Right lobe of liver (tissue), 6 donors: ENCODE results near the gene ASCL2. TPM values are rescaled to one million over a fixed set of nuclear protein-coding genes. Genes with fewer than 3 reads are reported as not detected.

ENCODE experiments used
- ATAC-seq, 4 donors: fragments of 200-7000 bp; cut with Tn5 transposase; one replicate each; pipeline ENCODE4 v1.9.1; 2020; ENCODE audit warnings: mild to moderate bottlenecking in 4 of 4, moderate library complexity in 4 of 4
- DNase-seq, 3 donors: peaks; one replicate each; pipeline ENCODE4 v3.0.0-alpha.2; 2020
- H3K27ac ChIP-seq, 3 donors: fragments of 200-600 bp; one replicate each; pipeline ENCODE4 v1.8.0; 2022
- H3K27me3 ChIP-seq, 2 donors: fragments of 200-600 bp; one replicate each; pipeline ENCODE4 v1.8.0; 2022
- H3K36me3 ChIP-seq, 4 donors: fragments of 200-600 bp; sonication (generic) in 1 of 4; one replicate each; pipeline versions ENCODE4 v1.5.1 to v1.8.0; 2017 to 2022; ENCODE audit warnings: control low read depth in 1 of 4
- H3K4me1 ChIP-seq, 4 donors: fragments of 200-600 bp; sonication (generic) in 1 of 4; one replicate each; pipeline versions ENCODE4 v1.5.1 to v1.8.0; 2017 to 2022; ENCODE audit warnings: control low read depth in 1 of 4
- H3K4me3 ChIP-seq, 3 donors: fragments of 200-600 bp; one replicate each; pipeline ENCODE4 v1.8.0; 2022
- H3K9me3 ChIP-seq, 4 donors: fragments of 200-600 bp; sonication (generic) in 1 of 4; one replicate each; pipeline versions ENCODE4 v1.5.1 to v1.8.0; 2017 to 2022; ENCODE audit warnings: control low read depth in 1 of 4
- CTCF ChIP-seq, 4 donors: fragments of 200-600 bp in 3 of 4; fragments of 450-650 bp in 1 of 4; IDR thresholded peaks; one replicate each; pipeline versions ENCODE4 v1.5.1 to v1.8.0; 2016 to 2022; ENCODE audit warnings: antibody characterized with exemption in 4 of 4, mild to moderate bottlenecking in 2 of 4
- POLR2A ChIP-seq: fragments of 450-650 bp; IDR thresholded peaks from one replicate; pipeline ENCODE4 v1.6.1; 2017; ENCODE audit warnings: antibody characterized with exemption, mild to moderate bottlenecking
- WGBS: methylation state at CpG from one replicate; pipeline ENCODE4 v1.1.6; 2018; ENCODE audit warnings: low coverage, low lambda C conversion rate; ENCODE audit not compliant: insufficient coverage; ENCODE audit errors: missing lambda C conversion rate; 5-methylcytosine and 5-hydroxymethylcytosine counted together
- intact Hi-C, 2 donors: fragments of 100-400 bp; cut with DNase I; formaldehyde crosslinking; loops; one replicate each; pipeline versions ENCODE4 v1.11.2 to v1.14.1; 2022
- total RNA-seq, 6 experiments: library from RNA; depleted of rRNA in 2 of 6; stranded (reverse); fragments of >200 nt in 2 of 6; fragmentation: NEBNext Ultra II Directional in 3 of 6; extraction: Animal tissue kit (Norgen Biotek cat#: 25700) in 3 of 6; gene quantifications; one replicate each; pipeline versions ENCODE4 v1.1.0 to v1.2.4, GENCODE V29; 2016 to 2023
- donor health status: DM: no; HTN: yes; CAD: no.
- donor health status: DM: no; HTN: no; CAD: no.
- donor health status: DM: no; HTN: no; CAD: no.
- donor health status: DM: no; HTN: yes; CAD: no.
- donor health status: DM: no; HTN: yes; CAD: no.

Gene ASCL2
- total RNA-seq, 6 experiments from 2014 or later: 0.42 to 0.81 (median 0.64) TPM

- Histone ChIP-seq H3K36me3 (no peaks in the 10 kb centered on the region), H3K4me1 (peaks cover 0 to 10% (median 0%) of the 10 kb centered on the region in 4 donors), H3K27me3 (peaks cover 0 to 17% of the 10 kb centered on the region in 2 donors), H3K9me3 (no peaks in the 10 kb centered on the region), H3K27ac (no peak overlapping the region), H3K4me3 (no peak overlapping the region)
- no peak for ATAC-seq
- TF ChIP-seq CTCF (IDR thresholded peaks at IDR 0.05) (no peak), POLR2A (no peak)
- intact Hi-C loops: no loop called here
- DNase-seq: peak in 1 of 3 donors; percentile 35
- WGBS: 71% methylated on average over 5 of the region's 26 CpGs
These were observed 3.6 kb downstream of the ASCL2 start for GRCh38 chr11:2266586-2267305.

- H3K27me3 ChIP-seq: peaks cover 0 to 14% of the 10 kb centered on the region in 2 donors
- ATAC-seq (no peak), DNase-seq (no peak)
- intact Hi-C loops: no loop called here
- H3K4me1 ChIP-seq: peaks cover 0 to 10% (median 0%) of the 10 kb centered on the region in 4 donors
- TF ChIP-seq POLR2A (no peak), CTCF (IDR thresholded peaks at IDR 0.05) (no peak)
- H3K4me3 ChIP-seq: no peak overlapping the region
- H3K9me3 ChIP-seq: no peaks in the 10 kb centered on the region
- H3K27ac ChIP-seq: no peak overlapping the region
- 79% methylated on average over 8 of the region's 24 CpGs for WGBS
- H3K36me3 ChIP-seq: no peaks in the 10 kb centered on the region
These were observed 4.4 kb downstream of the ASCL2 start for GRCh38 chr11:2265854-2266585.

- peak in 1 of 3 donors; percentile 50 for DNase-seq
- H3K27ac ChIP-seq: peak overlapping the region in 1 of 3 donors; percentile 13
- TF ChIP-seq CTCF (IDR thresholded peaks at IDR 0.05): no peak
- TF ChIP-seq POLR2A: no peak
These were observed 5.0 kb downstream of the ASCL2 start for GRCh38 chr11:2265396-2265795.

GRCh38 chr11:2264366-2265053, 5.9 kb downstream of the ASCL2 start:
- peak in 1 of 3 donors; percentile 29 for DNase-seq
- Histone ChIP-seq H3K9me3 (no peaks in the 10 kb centered on the region), H3K36me3 (no peaks in the 10 kb centered on the region), H3K27me3 (no peaks in the 10 kb centered on the region), H3K27ac (no peak overlapping the region), H3K4me3 (no peak overlapping the region), H3K4me1 (peaks cover 0 to 2% (median 0%) of the 10 kb centered on the region in 4 donors)
- TF ChIP-seq CTCF (IDR thresholded peaks at IDR 0.05) (no peak), POLR2A (no peak)
- no peak for ATAC-seq
- 83% methylated on average over 13 of the region's 22 CpGs for WGBS
- intact Hi-C loops: no loop called here

More at GRCh38 chr11:2265396-2265795, 5.0 kb downstream of the ASCL2 start:
- H3K4me3 ChIP-seq: no peak overlapping the region
- WGBS: 13% methylated on average over 2 of the region's 2 CpGs
- H3K4me1 ChIP-seq: peaks cover 0 to 10% (median 0%) of the 10 kb centered on the region in 4 donors
- intact Hi-C loops: no loop called here
- H3K36me3 ChIP-seq: no peaks in the 10 kb centered on the region
- ATAC-seq: peak in 2 of 4 donors; percentile 34 to 39
- H3K27me3 ChIP-seq: peaks cover 0 to 7% of the 10 kb centered on the region in 2 donors
- H3K9me3 ChIP-seq: no peaks in the 10 kb centered on the region
